SKM-1 (cell line): Measurements from ENCODE around the gene EGFR.

ENCODE experiments used
- DNase-seq: peaks from one replicate; lab custom pipeline; 2025; ENCODE audit not compliant: unreplicated experiment; lab: John Stamatoyannopoulos, UW

The EGFR gene

GRCh38 chr7:55185941-55186609 lies 167.3 kb downstream of the EGFR start:
- no peak for DNase-seq

- DNase-seq, result no peak
These were observed 169.1 kb downstream of the EGFR start for GRCh38 chr7:55187701-55188491.

DNA sequence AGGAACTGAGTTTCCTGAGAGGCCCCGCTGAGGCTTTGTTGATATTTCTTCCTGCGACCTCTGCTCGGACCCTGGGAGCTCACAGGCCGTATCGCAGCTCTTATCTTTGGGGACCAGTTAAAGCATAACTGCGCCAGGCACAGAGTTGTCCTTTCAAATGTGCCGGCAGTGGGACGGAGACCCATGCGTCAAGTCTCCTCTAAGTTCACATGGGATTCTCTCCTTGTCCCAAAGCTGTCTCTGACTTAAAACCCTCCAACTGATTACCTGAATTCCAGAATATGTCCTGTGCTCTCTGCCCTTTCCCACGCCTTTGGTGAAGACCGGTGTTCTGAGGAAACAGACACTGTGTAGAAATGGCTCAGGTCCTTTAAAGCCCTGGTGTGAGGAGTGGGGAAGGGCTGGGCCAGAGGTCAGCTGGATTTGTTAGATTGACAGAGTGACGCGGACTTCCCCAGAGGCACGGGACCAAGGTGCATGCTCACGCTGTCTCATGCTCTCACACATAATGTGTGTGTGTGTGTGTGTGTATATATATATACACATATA lies 169.8 kb downstream of the EGFR start:
- no peak for DNase-seq

DNA sequence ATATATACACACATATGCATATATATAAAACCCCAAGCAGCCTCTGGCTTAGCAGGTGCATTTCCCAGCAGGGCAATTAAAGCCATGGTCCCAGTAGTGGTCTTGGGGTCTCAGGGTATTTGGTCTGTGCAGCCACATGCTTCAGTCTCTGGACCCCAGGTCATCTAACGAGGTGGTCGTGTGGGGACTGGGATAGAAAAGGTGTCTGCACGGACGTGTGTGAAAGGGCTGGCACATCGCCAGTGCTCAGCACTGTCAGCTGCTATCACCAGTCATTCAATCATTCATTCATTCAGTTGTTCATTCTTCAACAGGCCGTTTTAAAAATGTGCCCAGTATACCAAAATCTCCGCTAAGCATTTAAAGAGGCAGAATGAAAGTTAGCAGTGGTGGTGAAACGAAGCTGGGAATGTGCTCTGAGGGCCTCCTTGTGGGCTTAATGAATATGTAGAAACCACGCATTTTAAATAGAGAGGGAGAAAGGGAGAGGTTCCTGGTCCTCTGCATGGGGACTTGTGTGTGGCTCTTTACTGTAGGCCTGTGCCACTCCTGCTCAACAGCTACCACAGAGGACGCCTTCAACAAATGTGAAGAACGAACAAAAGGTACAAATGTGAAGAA lies 170.4 kb downstream of the EGFR start:
- no peak for DNase-seq

- no peak for DNase-seq
These were observed 171.1 kb downstream of the EGFR start for GRCh38 chr7:55189878-55190436.

- no peak for DNase-seq
These were observed 171.8 kb downstream of the EGFR start for GRCh38 chr7:55190511-55191160.

GRCh38 chr7:55191161-55191925 lies 172.5 kb downstream of the EGFR start:
- no peak for DNase-seq

DNA sequence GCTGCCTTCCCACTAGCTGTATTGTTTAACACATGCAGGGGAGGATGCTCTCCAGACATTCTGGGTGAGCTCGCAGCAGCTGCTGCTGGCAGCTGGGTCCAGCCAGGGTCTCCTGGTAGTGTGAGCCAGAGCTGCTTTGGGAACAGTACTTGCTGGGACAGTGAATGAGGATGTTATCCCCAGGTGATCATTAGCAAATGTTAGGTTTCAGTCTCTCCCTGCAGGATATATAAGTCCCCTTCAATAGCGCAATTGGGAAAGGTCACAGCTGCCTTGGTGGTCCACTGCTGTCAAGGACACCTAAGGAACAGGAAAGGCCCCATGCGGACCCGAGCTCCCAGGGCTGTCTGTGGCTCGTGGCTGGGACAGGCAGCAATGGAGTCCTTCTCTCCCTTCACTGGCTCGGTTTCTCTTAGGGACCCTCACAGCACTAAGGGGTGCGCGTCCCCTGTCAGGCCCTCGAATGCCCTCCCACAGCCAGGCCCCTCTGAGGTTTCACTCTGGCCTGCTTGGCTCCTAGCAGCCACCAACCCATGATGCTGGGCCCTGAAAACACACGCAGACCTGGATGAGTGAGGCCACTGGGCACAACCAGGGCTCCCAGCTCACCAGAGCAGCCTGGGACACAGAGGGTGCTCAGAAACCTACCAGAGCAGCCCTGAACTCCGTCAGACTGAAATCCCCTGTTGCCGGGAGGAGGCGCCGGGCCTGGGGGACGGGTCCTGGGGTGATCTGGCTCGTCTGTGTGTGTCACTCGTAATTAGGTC lies 173.3 kb downstream of the EGFR start:
- no peak for DNase-seq

GRCh38 chr7:55192723-55193122 lies 173.9 kb downstream of the EGFR start:
- DNase-seq, result no peak

- no peak for DNase-seq
These were observed 174.4 kb downstream of the EGFR start for GRCh38 chr7:55193245-55193644.

DNA sequence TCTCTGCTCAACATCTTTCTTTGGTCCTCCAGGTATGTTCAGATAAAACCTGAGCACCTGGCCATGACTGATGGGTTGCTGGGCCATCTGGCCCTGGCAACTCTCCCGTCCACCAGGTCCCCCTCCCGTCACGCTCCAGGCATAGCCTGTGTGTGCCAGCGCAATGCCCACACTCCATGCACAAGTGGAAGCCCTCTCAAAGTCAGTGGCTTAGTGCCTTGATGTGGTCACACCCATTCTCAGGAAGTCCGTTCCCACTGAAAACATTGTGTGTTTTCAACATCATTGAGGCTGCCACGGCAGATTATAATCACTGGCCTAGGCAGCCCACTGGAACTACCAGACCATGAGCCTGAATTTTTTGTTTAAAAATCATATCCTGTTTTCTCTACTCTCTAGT lies 175.7 kb downstream of the EGFR start:
- DNase-seq, result no peak

DNA sequence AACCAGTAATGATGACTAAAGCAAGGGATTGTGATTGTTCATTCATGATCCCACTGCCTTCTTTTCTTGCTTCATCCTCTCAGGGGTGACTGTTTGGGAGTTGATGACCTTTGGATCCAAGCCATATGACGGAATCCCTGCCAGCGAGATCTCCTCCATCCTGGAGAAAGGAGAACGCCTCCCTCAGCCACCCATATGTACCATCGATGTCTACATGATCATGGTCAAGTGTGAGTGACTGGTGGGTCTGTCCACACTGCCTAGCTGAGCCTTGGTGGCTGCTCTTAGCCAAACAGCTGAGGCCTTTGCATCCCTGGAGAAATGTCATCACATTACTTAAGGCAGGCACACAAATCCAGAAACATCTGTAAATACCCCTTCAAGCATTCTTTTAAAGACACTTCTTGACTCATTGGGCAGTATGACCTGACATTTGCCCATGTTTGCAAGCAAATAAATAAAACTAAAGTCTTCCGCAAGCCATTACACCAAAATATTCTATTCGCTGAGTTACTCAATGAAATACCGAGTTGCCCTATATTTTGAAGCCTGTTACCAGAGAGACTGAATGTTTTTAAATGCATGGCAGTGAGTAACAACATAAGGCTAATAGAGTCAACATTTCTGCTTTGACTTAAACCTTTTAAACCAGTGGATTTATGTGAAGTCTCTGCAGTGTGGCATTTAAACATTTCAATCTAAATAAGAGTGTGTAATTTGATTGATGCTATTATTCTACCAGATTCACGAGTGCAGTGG lies 180.0 kb downstream of the EGFR start:
- no peak for DNase-seq

DNA sequence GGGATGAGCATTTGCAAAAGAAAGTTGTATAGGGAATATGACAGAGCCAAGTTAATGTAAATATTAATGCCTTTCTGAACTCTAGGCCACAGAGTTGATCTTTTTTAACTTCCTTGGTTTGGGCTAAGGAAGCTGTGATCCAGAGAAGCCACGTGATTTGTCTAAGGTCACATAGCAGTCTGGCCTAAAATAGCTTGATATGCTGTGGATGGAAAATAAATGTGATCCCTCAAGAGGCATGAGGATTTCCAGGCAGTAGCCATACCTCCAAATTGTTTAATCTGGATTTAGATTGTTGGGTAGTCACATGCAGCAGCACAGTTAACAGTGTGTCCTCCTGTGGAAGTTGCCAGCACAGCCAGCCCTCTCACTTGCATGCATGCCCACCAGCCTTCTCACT lies 180.6 kb downstream of the EGFR start:
- no peak for DNase-seq

DNA sequence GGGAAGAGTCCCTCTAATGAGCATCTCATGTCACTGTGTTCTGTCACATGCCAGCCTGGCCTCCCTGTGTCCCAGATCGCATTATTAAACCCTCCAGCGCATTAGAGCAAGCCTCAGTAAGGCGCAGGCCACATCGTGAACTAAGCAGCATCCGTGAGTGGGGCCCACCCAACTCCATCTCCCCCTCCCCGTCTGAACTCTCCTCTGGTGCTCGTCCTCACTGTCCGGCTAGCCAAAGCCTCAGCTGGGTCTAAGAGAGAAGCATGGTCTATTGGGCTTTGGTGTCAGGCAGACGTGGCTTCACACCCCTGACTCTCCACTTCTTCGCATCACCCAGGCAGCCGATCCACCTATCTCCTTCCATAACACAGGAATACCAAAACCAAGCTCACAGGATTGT lies 181.6 kb downstream of the EGFR start:
- DNase-seq, result no peak

- no peak for DNase-seq
These were observed 183.5 kb downstream of the EGFR start for GRCh38 chr7:55202150-55202913.

- DNase-seq, result no peak
These were observed 184.5 kb downstream of the EGFR start for GRCh38 chr7:55203300-55203699.

DNA sequence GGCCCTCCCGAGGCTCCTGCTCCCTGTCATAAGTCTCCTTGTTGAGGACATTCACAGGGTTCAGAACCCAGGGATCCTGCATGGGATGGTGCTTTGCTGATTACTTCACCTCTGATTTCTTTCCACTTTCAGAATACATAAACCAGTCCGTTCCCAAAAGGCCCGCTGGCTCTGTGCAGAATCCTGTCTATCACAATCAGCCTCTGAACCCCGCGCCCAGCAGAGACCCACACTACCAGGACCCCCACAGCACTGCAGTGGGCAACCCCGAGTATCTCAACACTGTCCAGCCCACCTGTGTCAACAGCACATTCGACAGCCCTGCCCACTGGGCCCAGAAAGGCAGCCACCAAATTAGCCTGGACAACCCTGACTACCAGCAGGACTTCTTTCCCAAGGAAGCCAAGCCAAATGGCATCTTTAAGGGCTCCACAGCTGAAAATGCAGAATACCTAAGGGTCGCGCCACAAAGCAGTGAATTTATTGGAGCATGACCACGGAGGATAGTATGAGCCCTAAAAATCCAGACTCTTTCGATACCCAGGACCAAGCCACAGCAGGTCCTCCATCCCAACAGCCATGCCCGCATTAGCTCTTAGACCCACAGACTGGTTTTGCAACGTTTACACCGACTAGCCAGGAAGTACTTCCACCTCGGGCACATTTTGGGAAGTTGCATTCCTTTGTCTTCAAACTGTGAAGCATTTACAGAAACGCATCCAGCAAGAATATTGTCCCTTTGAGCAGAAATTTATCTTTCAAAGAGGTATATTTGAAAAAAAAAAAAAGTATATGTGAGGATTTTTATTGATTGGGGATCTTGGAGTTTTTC lies 186.5 kb downstream of the EGFR start:
- DNase-seq, result no peak
